Osteoblast (primary cell): ENCODE results near the gene ARHGEF7. TPM values are rescaled to one million over a fixed set of nuclear protein-coding genes. Genes with fewer than 3 reads are reported as not detected.

Experiments
- DNase-seq: peaks from one replicate; pipeline ENCODE4 v3.0.0; 2011; ENCODE audit warnings: low spot score, mixed read lengths; ENCODE audit not compliant: insufficient read length; ENCODE audit errors: missing footprints
- H2AFZ ChIP-seq: 2 replicates; pipeline ENCODE4 v1.6.0; 2011; ENCODE audit warnings: mild to moderate bottlenecking, low read length
- H3K27ac ChIP-seq: 2 replicates; pipeline ENCODE4 v1.5.1; 2011; ENCODE audit warnings: mild to moderate bottlenecking, low read depth, low read length, moderate library complexity
- H3K27me3 ChIP-seq: 2 replicates; pipeline ENCODE4 v1.6.0; 2012; ENCODE audit warnings: mild to moderate bottlenecking, control low read depth, inconsistent platforms, low read length, moderate library complexity; ENCODE audit not compliant: insufficient read depth
- H3K36me3 ChIP-seq: 2 replicates; pipeline ENCODE4 v1.5.1; 2011; ENCODE audit warnings: mild to moderate bottlenecking, low read length, control low read depth, moderate library complexity; ENCODE audit not compliant: insufficient read depth
- H3K4me1 ChIP-seq: 2 replicates; pipeline ENCODE4 v1.5.1; 2011; ENCODE audit warnings: mild to moderate bottlenecking, low read length, control low read depth, moderate library complexity; ENCODE audit not compliant: insufficient read depth
- H3K4me2 ChIP-seq: 2 replicates; pipeline ENCODE4 v1.6.0; 2011; ENCODE audit warnings: mild to moderate bottlenecking, low read length; ENCODE audit not compliant: insufficient read depth
- H3K4me3 ChIP-seq: fragments of 200-600 bp; sonication (generic); 3 replicates; pipeline ENCODE4 v1.5.1; 2012; ENCODE audit warnings: mild to moderate bottlenecking, low read length, inconsistent platforms; ENCODE audit not compliant: insufficient read depth
- H3K79me2 ChIP-seq: 2 replicates; pipeline ENCODE4 v1.6.0; 2012; ENCODE audit warnings: mild to moderate bottlenecking, low read length, control low read depth, inconsistent platforms; ENCODE audit not compliant: insufficient read depth
- H3K9me3 ChIP-seq: 2 replicates; pipeline ENCODE4 v1.5.1; 2011; ENCODE audit warnings: low read depth, low read length, control low read depth
- H4K20me1 ChIP-seq: 2 replicates; pipeline ENCODE4 v1.6.0; 2012; ENCODE audit warnings: mild to moderate bottlenecking, low read length, control low read depth; ENCODE audit not compliant: insufficient read depth
- total RNA-seq: library from RNA; depleted of rRNA; stranded (reverse); fragments of >200 nt; gene quantifications from 2 replicates; pipeline ENCODE4 v1.2.3, GENCODE V29; 2012
- TF ChIP-seq, protein P1 (sequence below): IDR thresholded peaks from 2 replicates; pipeline ENCODE4 v1.5.1; 2011; ENCODE audit warnings: mild to moderate bottlenecking, low read depth, low read length, moderate library complexity; ENCODE audit errors: extremely low read depth

ARHGEF7 gene
- total RNA-seq, 1 donor, result 27.5 TPM

DNA sequence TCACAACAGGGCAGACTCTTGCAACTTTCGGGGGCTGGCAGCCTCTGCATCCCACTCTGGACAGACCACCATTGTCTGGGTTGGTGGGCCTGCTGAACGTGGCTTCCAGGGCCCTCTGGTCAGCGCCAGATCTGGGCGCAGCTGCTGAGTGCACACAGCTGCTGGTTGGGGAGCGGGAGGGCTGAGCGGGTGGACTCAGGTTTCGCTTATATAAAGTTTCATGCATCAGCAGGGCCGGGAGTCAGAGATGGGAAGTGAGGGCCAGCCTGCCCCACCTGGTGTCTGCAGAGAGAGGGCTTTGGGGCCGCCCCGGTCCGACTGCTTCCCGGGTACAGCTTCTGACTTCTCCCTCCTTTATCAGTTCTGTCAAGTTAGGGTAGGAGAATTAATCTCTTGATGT, 6.9 kb downstream of the ARHGEF7 start:
- H3K79me2 ChIP-seq, result no peaks in the 10 kb centered on the region
- H3K27me3 ChIP-seq, result peaks cover 36% of the 10 kb centered on the region
- no peak overlapping the region for H3K4me2 ChIP-seq
- no peak for DNase-seq
- TF ChIP-seq, protein P1, sequence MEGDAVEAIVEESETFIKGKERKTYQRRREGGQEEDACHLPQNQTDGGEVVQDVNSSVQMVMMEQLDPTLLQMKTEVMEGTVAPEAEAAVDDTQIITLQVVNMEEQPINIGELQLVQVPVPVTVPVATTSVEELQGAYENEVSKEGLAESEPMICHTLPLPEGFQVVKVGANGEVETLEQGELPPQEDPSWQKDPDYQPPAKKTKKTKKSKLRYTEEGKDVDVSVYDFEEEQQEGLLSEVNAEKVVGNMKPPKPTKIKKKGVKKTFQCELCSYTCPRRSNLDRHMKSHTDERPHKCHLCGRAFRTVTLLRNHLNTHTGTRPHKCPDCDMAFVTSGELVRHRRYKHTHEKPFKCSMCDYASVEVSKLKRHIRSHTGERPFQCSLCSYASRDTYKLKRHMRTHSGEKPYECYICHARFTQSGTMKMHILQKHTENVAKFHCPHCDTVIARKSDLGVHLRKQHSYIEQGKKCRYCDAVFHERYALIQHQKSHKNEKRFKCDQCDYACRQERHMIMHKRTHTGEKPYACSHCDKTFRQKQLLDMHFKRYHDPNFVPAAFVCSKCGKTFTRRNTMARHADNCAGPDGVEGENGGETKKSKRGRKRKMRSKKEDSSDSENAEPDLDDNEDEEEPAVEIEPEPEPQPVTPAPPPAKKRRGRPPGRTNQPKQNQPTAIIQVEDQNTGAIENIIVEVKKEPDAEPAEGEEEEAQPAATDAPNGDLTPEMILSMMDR, result no peak
- H3K27ac ChIP-seq, result no peak overlapping the region
- H3K4me3 ChIP-seq, result no peak overlapping the region
- no peaks in the 10 kb centered on the region for H3K4me1 ChIP-seq
- H3K36me3 ChIP-seq, result no peaks in the 10 kb centered on the region
- no peak overlapping the region for H2AFZ ChIP-seq
- H3K9me3 ChIP-seq, result no peaks in the 10 kb centered on the region
- no peaks in the 10 kb centered on the region for H4K20me1 ChIP-seq

DNA sequence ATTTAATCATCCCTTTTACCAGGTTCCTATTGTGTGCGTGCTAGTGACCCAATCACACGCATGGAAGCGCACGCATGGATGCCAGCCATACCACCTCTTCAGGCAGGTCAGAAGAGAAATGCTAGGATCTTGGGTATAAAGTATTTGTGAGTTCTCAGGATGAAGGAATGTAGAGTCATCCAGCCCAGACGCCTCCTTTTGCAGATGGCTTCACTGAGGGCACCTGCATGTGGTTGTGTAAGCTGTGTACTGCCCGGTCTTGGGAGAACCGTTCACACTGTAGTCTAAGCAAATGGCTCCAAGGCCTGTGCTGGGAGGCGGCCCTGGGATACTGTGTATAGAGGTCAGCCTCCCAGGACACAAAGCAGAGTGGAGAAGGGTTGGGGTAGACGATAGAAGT, 7.5 kb downstream of the ARHGEF7 start:
- Histone ChIP-seq H3K4me3 (no peak overlapping the region), H3K9me3 (no peaks in the 10 kb centered on the region), H2AFZ (no peak overlapping the region), H3K79me2 (no peaks in the 10 kb centered on the region), H3K4me2 (no peak overlapping the region), H3K27ac (no peak overlapping the region), H4K20me1 (no peaks in the 10 kb centered on the region), H3K27me3 (peaks cover 32% of the 10 kb centered on the region), H3K4me1 (no peaks in the 10 kb centered on the region), H3K36me3 (no peaks in the 10 kb centered on the region)
- TF ChIP-seq, protein P1, result no peak
- DNase-seq, result no peak

DNA sequence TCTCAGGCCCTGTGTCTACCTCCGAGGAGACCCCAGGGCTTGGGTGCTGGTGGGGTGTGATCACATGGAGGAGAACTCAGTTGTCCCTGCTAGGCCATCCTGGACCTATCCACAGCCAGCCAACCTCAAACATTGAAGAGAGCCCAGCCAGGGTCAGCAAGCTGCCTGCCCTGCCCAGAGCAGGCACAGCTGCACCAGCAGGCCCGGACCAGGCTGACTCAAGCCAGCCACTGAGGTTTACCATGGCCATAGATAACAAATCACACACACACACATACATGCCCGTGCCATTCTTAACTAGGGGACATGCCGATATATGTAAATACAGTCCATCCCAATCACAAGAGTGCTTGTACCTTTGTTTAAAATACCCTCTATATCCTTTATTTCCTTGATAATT, 8.1 kb downstream of the ARHGEF7 start:
- DNase-seq, result no peak
- Histone ChIP-seq H3K36me3 (no peaks in the 10 kb centered on the region), H3K4me1 (no peaks in the 10 kb centered on the region), H3K79me2 (no peaks in the 10 kb centered on the region), H3K4me2 (no peak overlapping the region), H3K27ac (no peak overlapping the region), H3K4me3 (no peak overlapping the region), H3K27me3 (peaks cover 32% of the 10 kb centered on the region), H4K20me1 (no peaks in the 10 kb centered on the region), H3K9me3 (no peaks in the 10 kb centered on the region), H2AFZ (no peak overlapping the region)
- TF ChIP-seq, protein P1, result no peak

DNA sequence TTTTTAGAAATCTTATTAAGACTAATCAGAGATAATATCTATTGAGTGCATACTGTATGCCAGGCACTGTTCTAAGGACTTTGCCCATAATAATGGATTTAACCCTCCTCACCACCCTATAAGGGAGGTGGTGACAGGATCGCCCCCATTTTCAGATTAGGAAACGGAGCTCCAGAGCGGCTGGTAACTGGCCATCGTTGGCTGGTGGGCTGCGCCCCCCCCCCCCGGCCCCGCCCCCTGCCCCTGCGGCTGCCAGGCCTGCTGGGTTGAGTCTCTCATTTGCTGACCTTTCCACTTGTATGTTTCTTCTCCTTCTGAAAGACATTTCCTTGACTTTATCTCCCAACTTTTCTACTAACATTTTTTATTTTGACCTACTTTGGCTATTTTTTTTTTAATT, 8.5 kb downstream of the ARHGEF7 start:
- H3K4me1 ChIP-seq, result no peaks in the 10 kb centered on the region
- H4K20me1 ChIP-seq, result no peaks in the 10 kb centered on the region
- H3K4me3 ChIP-seq, result no peak overlapping the region
- H3K27me3 ChIP-seq, result peaks cover 30% of the 10 kb centered on the region
- H3K4me2 ChIP-seq, result no peak overlapping the region
- no peak for DNase-seq
- H3K27ac ChIP-seq, result no peak overlapping the region
- TF ChIP-seq, protein P1, result no peak
- no peak overlapping the region for H2AFZ ChIP-seq
- H3K79me2 ChIP-seq, result no peaks in the 10 kb centered on the region
- no peaks in the 10 kb centered on the region for H3K9me3 ChIP-seq
- H3K36me3 ChIP-seq, result no peaks in the 10 kb centered on the region
